Naive thymus-derived CD8-positive, alpha-beta T cell (primary cell): Measurements from ENCODE around the gene RAD51B. TPM values are rescaled to one million over a fixed set of nuclear protein-coding genes. Genes with fewer than 3 reads are reported as not detected.

Experiments
- ATAC-seq, 2 donors: fragments of 150-1000 bp; cut with Tn5 transposase in 1 of 2; sonication (Bioruptor Pico), chemical (Tn5 transposase) in 1 of 2; 1 replicate in 1 of 2; 2 replicates in 1 of 2; pipeline ENCODE4 v1.10.0; 2021; ENCODE audit warnings: mild to moderate bottlenecking in 2 of 2, moderate library complexity in 2 of 2
- POLR2A ChIA-PET: fragments of 350-600 bp; sonication (Branson Sonifier 250); formaldehyde crosslinking; loops from one replicate; lab custom pipeline; 2021; ENCODE audit warnings: antibody characterized with exemption; lab: Charles Lee
- DNase-seq, 10 donors: peaks; one replicate each; pipeline versions ENCODE4 v3.0.0 to v3.0.0-alpha.2; 2020 to 2022
- H3K27ac Mint-ChIP-seq, 10 donors: one replicate each; pipeline ENCODE4 v1.8.0; 2020 to 2022; ENCODE audit warnings: mild to moderate bottlenecking in 10 of 10, mixed read lengths in 10 of 10, moderate library complexity in 4 of 10, inconsistent platforms in 1 of 10
- H3K27me3 Mint-ChIP-seq, 5 donors: one replicate each; pipeline ENCODE4 v1.8.0; 2021 to 2022; ENCODE audit warnings: mixed read lengths in 5 of 5
- H3K36me3 Mint-ChIP-seq, 3 donors: one replicate each; pipeline ENCODE4 v1.8.0; 2020 to 2022; ENCODE audit warnings: mixed read lengths in 3 of 3, mild to moderate bottlenecking in 2 of 3, inconsistent platforms in 1 of 3
- H3K4me1 Mint-ChIP-seq, 4 donors: one replicate each; pipeline ENCODE4 v1.8.0; 2021 to 2022; ENCODE audit warnings: mixed read lengths in 4 of 4
- H3K4me3 Mint-ChIP-seq, 10 donors: one replicate each; pipeline ENCODE4 v1.8.0; 2020 to 2022; ENCODE audit warnings: mild to moderate bottlenecking in 10 of 10, mixed read lengths in 10 of 10, moderate library complexity in 6 of 10, inconsistent platforms in 1 of 10
- H3K9me3 Mint-ChIP-seq, 9 donors: one replicate each; pipeline ENCODE4 v1.8.0; 2020 to 2022; ENCODE audit warnings: mixed read lengths in 9 of 9, mild to moderate bottlenecking in 3 of 9, inconsistent platforms in 1 of 9, moderate library complexity in 1 of 9
- polyA plus RNA-seq, 3 donors: library from polyadenylated mRNA; unstranded; fragments of 300-500 nt; fragmentation: Illumina TruSeq; gene quantifications; one replicate each; pipeline ENCODE4 v1.2.3, GENCODE V29; 2021
- total RNA-seq, 8 experiments: library from RNA in 2 of 8; stranded (reverse) in 2 of 8; gene quantifications; one replicate each; pipeline ENCODE4 v1.2.3 and lab custom pipeline; 2021 to 2026

RAD51B gene
- total and polyA plus RNA-seq, 5 experiments from 2014 or later, result 15.1 to 30.0 (median 26.4) TPM

GRCh38 chr14:68577802-68578541, 758.4 kb downstream of the RAD51B start:
- peak overlapping the region in 2 of 10 donors; percentile 25 to 36 for H3K27ac Mint-ChIP-seq
- peaks cover 10 to 24% (median 12%) of the 10 kb centered on the region in 4 donors for H3K4me1 Mint-ChIP-seq
- no peaks in the 10 kb centered on the region for H3K27me3 Mint-ChIP-seq
- no peak overlapping the region for H3K4me3 Mint-ChIP-seq
- POLR2A ChIA-PET, result no interaction called here
- DNase-seq (no peak), ATAC-seq (no peak)
- no peaks in the 10 kb centered on the region for H3K9me3 Mint-ChIP-seq
- H3K36me3 Mint-ChIP-seq, result no peaks in the 10 kb centered on the region

GRCh38 chr14:68578597-68578996, 759.0 kb downstream of the RAD51B start:
- Mint-ChIP-seq H3K9me3 (no peaks in the 10 kb centered on the region), H3K27me3 (no peaks in the 10 kb centered on the region), H3K36me3 (no peaks in the 10 kb centered on the region), H3K4me3 (no peak overlapping the region), H3K4me1 (peaks cover 7 to 18% (median 10%) of the 10 kb centered on the region in 4 donors), H3K27ac (peak overlapping the region in 2 of 10 donors; percentile 25 to 45)
- DNase-seq (no peak), ATAC-seq (no peak)
- POLR2A ChIA-PET, result no interaction called here

DNA sequence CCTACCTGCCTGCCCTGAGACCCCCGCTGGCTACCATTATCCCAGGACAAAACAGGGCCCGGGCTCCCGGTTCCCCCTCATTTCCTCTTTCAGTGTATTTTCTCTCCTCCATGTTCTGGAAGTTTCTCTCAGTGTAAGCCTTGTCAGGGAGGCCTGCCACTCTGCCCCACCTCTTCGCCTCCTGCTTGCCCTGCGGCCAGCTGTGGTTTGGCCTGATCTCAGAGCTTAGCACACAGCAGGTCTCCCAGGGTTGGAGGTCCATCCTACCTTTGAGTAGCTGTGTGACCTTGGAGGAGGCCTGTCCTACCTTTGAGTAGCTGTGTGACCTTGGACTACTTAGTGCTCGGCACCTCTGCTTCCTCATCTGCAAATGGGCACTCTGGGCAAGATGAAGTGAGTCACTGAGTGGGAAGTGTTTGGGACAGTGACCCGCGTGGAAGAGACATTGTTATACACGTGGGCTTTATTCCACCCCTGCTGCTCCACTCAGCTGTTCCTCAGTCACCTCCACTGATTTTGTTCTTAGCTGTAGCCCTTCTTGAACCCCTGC, 760.6 kb downstream of the RAD51B start:
- Mint-ChIP-seq H3K4me3 (no peak overlapping the region), H3K27me3 (no peaks in the 10 kb centered on the region), H3K4me1 (peaks cover 3 to 18% (median 10%) of the 10 kb centered on the region in 4 donors), H3K9me3 (no peaks in the 10 kb centered on the region), H3K36me3 (no peaks in the 10 kb centered on the region), H3K27ac (peak overlapping the region in 1 of 10 donors; percentile 11)
- POLR2A ChIA-PET, result no interaction called here
- ATAC-seq (no peak), DNase-seq (no peak)

DNA sequence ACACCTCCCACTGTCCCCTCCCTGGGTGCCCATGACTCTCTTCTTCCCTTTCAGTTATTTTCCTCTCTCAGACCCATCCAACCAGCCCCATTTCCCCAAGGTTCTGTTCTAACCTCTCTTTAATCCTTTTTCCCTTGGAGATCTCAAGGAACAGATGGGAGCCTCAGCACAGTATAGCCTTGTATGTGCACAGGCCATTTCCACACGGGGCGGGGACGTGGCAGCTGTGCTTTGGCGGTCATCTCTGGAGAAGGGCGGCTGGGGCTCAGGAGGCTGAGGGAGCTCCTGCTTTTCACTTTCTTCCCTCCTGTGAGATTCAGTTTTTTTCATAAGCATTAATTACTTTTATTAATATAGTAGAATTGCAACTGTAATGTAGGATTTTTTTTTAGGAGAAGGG, 761.1 kb downstream of the RAD51B start:
- Mint-ChIP-seq H3K36me3 (no peaks in the 10 kb centered on the region), H3K9me3 (no peaks in the 10 kb centered on the region), H3K27ac (peak overlapping the region in 1 of 10 donors; percentile 32), H3K27me3 (no peaks in the 10 kb centered on the region), H3K4me1 (peaks cover 3 to 15% (median 8%) of the 10 kb centered on the region in 4 donors), H3K4me3 (no peak overlapping the region)
- POLR2A ChIA-PET, result no interaction called here
- no peak for ATAC-seq
- DNase-seq, result no peak

GRCh38 chr14:68583548-68584280, 764.1 kb downstream of the RAD51B start:
- POLR2A ChIA-PET, result interaction anchor here (0.9 kb wide), 1 partner anchor 14 kb away, joined by 3 read pairs; no protein-coding TSS in a partner anchor
- peak in 1 of 10 donors; percentile 52 for DNase-seq
- H3K27ac Mint-ChIP-seq, result no peak overlapping the region
- H3K36me3 Mint-ChIP-seq, result no peaks in the 10 kb centered on the region
- H3K27me3 Mint-ChIP-seq, result no peaks in the 10 kb centered on the region
- H3K4me1 Mint-ChIP-seq, result peaks cover 2 to 7% (median 5%) of the 10 kb centered on the region in 4 donors
- H3K9me3 Mint-ChIP-seq, result no peaks in the 10 kb centered on the region
- H3K4me3 Mint-ChIP-seq, result no peak overlapping the region
- ATAC-seq, result no peak

DNA sequence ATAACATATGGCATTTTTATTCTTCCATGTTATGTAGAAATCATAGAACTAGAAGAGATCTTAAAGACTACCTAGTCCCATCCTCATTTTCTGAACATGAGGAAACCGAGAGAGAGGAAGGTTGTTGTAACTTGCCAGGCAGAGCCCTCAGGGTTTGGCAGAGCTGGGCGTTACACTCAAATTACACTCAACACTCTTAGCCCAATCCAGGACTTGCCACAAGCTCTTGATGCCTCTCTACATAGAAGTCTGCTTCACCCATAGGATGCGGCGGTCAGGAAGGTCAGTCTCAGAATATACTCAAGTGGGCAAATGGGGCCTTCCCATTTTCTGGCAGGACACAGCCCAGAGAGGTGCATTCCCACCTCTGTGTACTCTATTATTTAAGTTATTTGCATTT, 765.2 kb downstream of the RAD51B start:
- Mint-ChIP-seq H3K36me3 (no peaks in the 10 kb centered on the region), H3K4me1 (peaks cover 3 to 13% (median 7%) of the 10 kb centered on the region in 4 donors), H3K27me3 (no peaks in the 10 kb centered on the region), H3K9me3 (no peaks in the 10 kb centered on the region), H3K4me3 (no peak overlapping the region), H3K27ac (peak overlapping the region in 1 of 10 donors; percentile 3)
- ATAC-seq, result no peak
- DNase-seq, result no peak
- POLR2A ChIA-PET, result interaction anchor here (1.3 kb wide), 1 partner anchor 231 kb away, joined by 4 read pairs; no protein-coding TSS in a partner anchor

DNA sequence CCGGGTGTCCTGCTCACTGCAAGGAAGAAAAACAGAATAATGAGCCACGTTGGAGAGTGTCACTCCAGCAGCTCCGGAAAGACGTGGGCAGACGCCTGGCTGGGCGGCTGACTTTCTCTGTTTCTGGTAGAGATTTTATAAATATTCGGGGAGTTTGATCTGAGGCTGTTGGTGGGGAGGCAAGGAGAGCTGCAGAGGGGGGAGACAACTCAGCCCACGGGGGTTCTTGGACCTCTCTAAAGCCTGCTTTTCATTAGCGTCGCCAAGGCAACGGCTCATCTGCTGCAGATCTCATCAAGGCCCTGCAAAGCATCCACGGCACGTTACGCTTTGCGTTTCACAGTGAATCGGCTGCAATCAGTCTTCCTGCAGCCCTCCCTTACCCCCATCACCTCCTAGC, 766.1 kb downstream of the RAD51B start:
- POLR2A ChIA-PET, result interaction anchor here (1.3 kb wide), 1 partner anchor 230 kb away, joined by 4 read pairs; no protein-coding TSS in a partner anchor
- Mint-ChIP-seq H3K4me3 (peak overlapping the region in 1 of 10 donors; percentile 39), H3K36me3 (no peaks in the 10 kb centered on the region), H3K27me3 (no peaks in the 10 kb centered on the region), H3K27ac (no peak overlapping the region), H3K9me3 (no peaks in the 10 kb centered on the region), H3K4me1 (peaks cover 0 to 17% (median 9%) of the 10 kb centered on the region in 4 donors)
- ATAC-seq (no peak), DNase-seq (peak in 1 of 10 donors; percentile 2)

GRCh38 chr14:68586896-68587751, 767.5 kb downstream of the RAD51B start:
- no peaks in the 10 kb centered on the region for H3K9me3 Mint-ChIP-seq
- POLR2A ChIA-PET, result interaction anchor here (0.9 to 1.5 kb wide), 3 partner anchors 8 to 15 kb away, joined by 3 read pairs; no protein-coding TSS in a partner anchor
- peaks cover 2 to 26% (median 10%) of the 10 kb centered on the region in 4 donors for H3K4me1 Mint-ChIP-seq
- no peaks in the 10 kb centered on the region for H3K27me3 Mint-ChIP-seq
- no peaks in the 10 kb centered on the region for H3K36me3 Mint-ChIP-seq
- H3K27ac Mint-ChIP-seq, result peak overlapping the region in 1 of 10 donors; percentile 57
- no peak overlapping the region for H3K4me3 Mint-ChIP-seq
- DNase-seq, result peak in 1 of 10 donors; percentile 21
- no peak for ATAC-seq

GRCh38 chr14:68587931-68588330, 768.4 kb downstream of the RAD51B start:
- POLR2A ChIA-PET, result interaction anchor here (1.5 kb wide), 1 partner anchor 10 kb away, joined by 3 read pairs; no protein-coding TSS in a partner anchor
- Mint-ChIP-seq H3K36me3 (no peaks in the 10 kb centered on the region), H3K27ac (peak overlapping the region in 3 of 10 donors; percentile 7 to 47 (median 38)), H3K4me3 (no peak overlapping the region), H3K27me3 (no peaks in the 10 kb centered on the region), H3K9me3 (no peaks in the 10 kb centered on the region), H3K4me1 (peaks cover 2 to 26% (median 9%) of the 10 kb centered on the region in 4 donors)
- ATAC-seq, result no peak
- DNase-seq, result no peak

GRCh38 chr14:68589447-68590200, 770.0 kb downstream of the RAD51B start:
- Mint-ChIP-seq H3K4me1 (peaks cover 18 to 42% (median 21%) of the 10 kb centered on the region in 4 donors), H3K4me3 (no peak overlapping the region), H3K9me3 (no peaks in the 10 kb centered on the region), H3K27ac (peak overlapping the region in 4 of 10 donors; percentile 1 to 63 (median 38)), H3K27me3 (no peaks in the 10 kb centered on the region), H3K36me3 (no peaks in the 10 kb centered on the region)
- DNase-seq, result no peak
- POLR2A ChIA-PET, result no interaction called here
- no peak for ATAC-seq

- Mint-ChIP-seq H3K36me3 (no peaks in the 10 kb centered on the region), H3K4me1 (peaks cover 19 to 42% (median 22%) of the 10 kb centered on the region in 4 donors), H3K9me3 (no peaks in the 10 kb centered on the region), H3K27me3 (no peaks in the 10 kb centered on the region), H3K4me3 (no peak overlapping the region), H3K27ac (peak overlapping the region in 2 of 10 donors; percentile 1 to 63)
- POLR2A ChIA-PET, result no interaction called here
- DNase-seq (no peak), ATAC-seq (no peak)
Measured at GRCh38 chr14:68590201-68590522, 770.6 kb downstream of the RAD51B start.
